ENCODE results near the gene TIGD4.

TIGD4 gene

GRCh38 chr4:152719801-152720556 lies 59.6 kb downstream of the TIGD4 start:
- DNase-seq (ENCODE audit: low spot score), result no peak
